ENCODE data around the gene VPS45. TPM values are rescaled to one million over a fixed set of nuclear protein-coding genes. Genes with fewer than 3 reads are reported as not detected.
A peak's percentile ranks its signal among the peaks of the same experiment; 100 is the strongest.
"Not testable (repeated sequence)": the region's sequence is repeated elsewhere in the genome, so short reads cannot be mapped to it uniquely, and the experiment has no call there.

Gene VPS45
- total RNA-seq, 1 donor from 2014 or later, result 44.1 TPM

DNA sequence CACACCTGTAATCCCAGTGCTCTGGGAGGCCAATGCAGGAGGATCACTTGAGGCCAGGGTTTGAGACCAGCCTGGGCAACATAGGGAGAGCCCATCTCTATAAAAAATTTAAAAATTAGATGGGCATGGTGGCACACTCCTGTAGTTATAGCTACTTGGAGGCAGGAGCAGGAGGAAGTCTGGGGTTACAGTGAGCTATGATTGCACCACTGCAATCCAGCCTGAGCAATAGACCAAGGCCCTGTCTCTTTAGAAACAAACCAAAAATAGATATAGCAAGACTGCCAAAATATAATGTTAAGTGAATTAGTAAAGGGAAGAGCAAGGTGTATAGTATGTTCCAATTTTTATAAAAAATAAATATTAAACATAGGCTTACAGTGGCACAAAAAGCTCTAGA is 111.0 kb downstream of the VPS45 start:
- ATAC-seq (no peak), DNase-seq (ENCODE audit: low spot score) (no peak)
- intact Hi-C loops (cut with DNase I), result no loop called here

DNA sequence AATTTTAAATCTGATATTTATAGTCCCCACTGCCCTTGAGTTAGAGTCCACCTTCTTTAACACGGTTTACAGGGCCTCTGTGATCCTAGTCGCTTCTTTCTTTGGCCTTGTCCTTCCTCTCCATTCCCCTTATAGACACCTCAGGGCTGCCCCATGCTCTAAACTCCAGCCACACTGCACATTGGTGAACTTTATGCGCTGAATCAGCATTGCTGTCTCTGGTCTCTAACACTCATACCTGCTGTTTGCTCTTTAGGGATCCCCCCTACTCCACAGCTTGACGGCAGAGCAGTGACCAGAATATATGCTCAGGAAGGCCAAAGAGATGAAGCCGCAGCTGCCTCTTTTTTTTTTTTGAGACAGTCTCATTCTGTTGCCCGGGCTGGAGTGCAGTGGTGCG is 112.3 kb downstream of the VPS45 start:
- no peak for DNase-seq (ENCODE audit: low spot score)
- ATAC-seq, result no peak
- intact Hi-C loops (cut with DNase I), result no loop called here

- no peak for DNase-seq (ENCODE audit: low spot score)
- intact Hi-C loops (cut with DNase I), result no loop called here
- ATAC-seq, result no peak
Observed at GRCh38 chr1:150180474-150180873, 112.9 kb downstream of the VPS45 start.

GRCh38 chr1:150182247-150182646 is 114.7 kb downstream of the VPS45 start:
- ATAC-seq (peak; percentile 66), DNase-seq (ENCODE audit: low spot score) (no peak)
- intact Hi-C loops (cut with DNase I), result no loop called here

- intact Hi-C loops (cut with DNase I), result no loop called here
- no peak for ATAC-seq
- no peak for DNase-seq (ENCODE audit: low spot score)
Observed at GRCh38 chr1:150183061-150183460, 115.5 kb downstream of the VPS45 start.

DNA sequence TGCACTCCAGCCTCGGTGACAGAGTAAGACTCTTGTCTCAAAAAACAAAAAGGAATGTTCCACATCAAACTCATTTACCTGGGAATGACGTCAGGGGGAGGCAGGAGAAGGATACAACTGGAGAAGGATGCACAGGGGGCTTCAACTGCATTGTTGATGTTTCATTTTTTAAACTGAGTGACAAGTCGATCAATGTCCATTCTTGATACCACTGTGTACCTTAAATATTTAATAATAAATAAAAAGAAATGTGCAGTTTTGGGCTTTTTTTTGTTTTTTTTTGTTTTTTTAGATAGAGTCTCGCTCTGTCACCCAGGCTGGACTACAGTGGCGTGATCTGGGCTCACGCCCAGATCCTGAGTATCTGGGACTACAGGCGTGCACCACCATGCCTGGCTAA is 117.9 kb downstream of the VPS45 start:
- no peak for DNase-seq (ENCODE audit: low spot score)
- intact Hi-C loops (cut with DNase I), result no loop called here

DNA sequence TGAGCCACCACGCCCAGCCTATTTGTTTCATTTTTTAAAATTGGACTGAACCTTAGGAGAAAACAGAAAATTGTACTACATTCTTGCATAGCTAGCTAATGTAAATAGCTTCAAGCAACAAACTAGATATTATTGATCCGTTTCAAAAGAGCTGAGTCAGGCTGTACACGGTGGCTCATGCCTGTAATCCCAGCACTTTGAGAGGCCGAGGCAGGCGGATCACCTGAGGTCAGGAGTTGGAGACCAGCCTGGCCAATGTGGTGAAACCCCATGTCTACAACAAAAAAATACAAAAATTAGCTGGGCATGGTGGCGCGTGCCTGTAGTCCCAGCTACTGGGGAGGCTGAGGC is 118.8 kb downstream of the VPS45 start:
- ATAC-seq; intact Hi-C loops (cut with DNase I): not testable (repeated sequence)

More for the DNA sequence above, 117.9 kb downstream of the VPS45 start:
- ATAC-seq, result no peak

DNA sequence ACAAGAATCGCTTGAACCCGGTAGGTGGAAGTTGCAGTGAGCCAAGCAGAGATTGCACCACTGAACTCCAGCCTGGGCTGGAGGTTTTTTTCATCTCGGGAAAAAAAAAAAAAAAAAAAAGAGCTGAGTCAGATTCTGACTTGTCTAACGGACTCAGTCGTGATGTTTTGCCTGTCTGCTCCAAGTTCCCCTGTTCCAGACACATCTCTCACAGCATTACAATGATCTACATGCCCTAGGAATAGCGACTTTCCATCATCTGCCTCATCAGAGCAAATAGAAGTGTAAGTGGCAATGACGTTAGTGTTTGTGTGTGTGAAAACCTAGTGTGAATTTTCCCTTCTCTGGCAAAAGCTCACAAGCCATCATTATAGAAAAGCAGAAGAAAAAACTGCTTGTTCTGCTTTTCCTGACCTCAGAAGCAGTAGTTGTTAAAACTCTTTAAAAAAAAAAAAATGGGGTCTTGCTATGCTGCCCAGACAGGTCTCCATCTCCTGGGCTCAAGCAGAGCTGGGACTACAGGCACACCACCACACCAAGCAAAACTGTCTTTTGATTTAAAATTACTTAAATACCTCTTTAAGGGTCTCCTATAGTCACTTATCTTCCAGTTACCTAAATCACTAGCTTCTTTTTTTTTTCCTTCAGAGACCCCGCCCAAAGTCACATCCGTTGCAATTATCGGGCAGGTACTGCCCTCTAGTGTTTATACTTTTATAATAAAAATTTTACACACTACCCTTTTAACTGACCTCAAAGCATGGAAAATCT is 119.4 kb downstream of the VPS45 start:
- DNase-seq (ENCODE audit: low spot score) (no peak), ATAC-seq (peak; percentile 87)
- intact Hi-C loops (cut with DNase I), result no loop called here

More for the DNA sequence above, 118.8 kb downstream of the VPS45 start:
- not testable (repeated sequence) for DNase-seq (ENCODE audit: low spot score)

DNA sequence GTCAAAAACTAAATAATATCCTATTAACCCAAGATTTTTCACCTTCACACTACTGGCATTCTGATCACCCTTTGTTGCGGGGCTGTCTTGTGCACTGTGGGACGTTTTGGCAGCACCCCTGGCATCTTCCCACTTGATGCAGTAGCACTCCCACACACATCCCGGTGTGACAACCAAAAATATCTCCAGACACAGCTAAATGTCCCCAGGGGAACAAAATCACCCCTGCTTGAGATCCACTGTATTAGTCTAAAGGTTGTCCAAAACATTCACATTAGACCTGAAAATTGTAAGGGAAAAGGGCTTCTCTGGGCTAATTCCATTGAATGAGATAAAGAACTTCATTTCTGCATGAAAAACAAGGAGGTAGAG is 120.0 kb downstream of the VPS45 start:
- DNase-seq (ENCODE audit: low spot score) (no peak), ATAC-seq (peak; percentile 46)
- intact Hi-C loops (cut with DNase I), result no loop called here

DNA sequence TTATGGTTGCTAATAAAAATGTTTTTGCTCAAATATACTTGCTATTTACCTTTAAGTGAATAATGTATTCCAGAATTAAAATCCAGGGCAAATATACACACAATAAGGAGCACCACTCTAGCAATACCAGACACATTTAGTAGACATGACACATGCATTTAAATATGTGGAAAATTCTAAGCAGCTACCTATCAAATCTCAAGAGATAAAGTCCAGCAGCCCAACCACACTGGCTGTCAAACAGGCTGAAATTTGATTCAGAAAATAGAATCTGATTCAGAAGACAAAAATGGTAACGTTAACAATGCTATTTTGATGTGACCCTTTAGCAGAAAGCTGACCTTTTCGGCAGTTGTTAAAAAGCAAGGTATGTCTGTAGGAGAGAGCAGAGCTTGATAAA is 124.4 kb downstream of the VPS45 start:
- intact Hi-C loops (cut with DNase I), result no loop called here
- no peak for DNase-seq (ENCODE audit: low spot score)
- no peak for ATAC-seq

GRCh38 chr1:150194381-150195031 is 126.9 kb downstream of the VPS45 start:
- intact Hi-C loops (cut with DNase I), result no loop called here
- no peak for ATAC-seq
- peak; percentile 1 for DNase-seq (ENCODE audit: low spot score)

Other genes starting within 250 kb of the VPS45 start
- 13.7 TPM for gene BOLA1, start 168.2 kb upstream of the VPS45 start, total RNA-seq
- gene SV2A, start 149.9 kb upstream of the VPS45 start, total RNA-seq, result 1.7 TPM
- gene SF3B4, start 140.0 kb upstream of the VPS45 start, total RNA-seq, result 32.7 TPM
- 16.4 TPM for gene MTMR11, start 130.9 kb upstream of the VPS45 start, total RNA-seq
- gene OTUD7B, start 57.0 kb upstream of the VPS45 start, total RNA-seq, result 102 TPM
- gene PLEKHO1, start 82.1 kb downstream of the VPS45 start, total RNA-seq, result 53.4 TPM
- gene ANP32E, start 168.3 kb downstream of the VPS45 start, total RNA-seq, result 40.6 TPM
- 0.71 TPM for gene CA14, start 190.0 kb downstream of the VPS45 start, total RNA-seq
- 87.4 TPM for gene APH1A, start 201.2 kb downstream of the VPS45 start, total RNA-seq
- gene C1orf54, start 205.0 kb downstream of the VPS45 start, total RNA-seq, result 9.2 TPM
- gene CIART, start 214.8 kb downstream of the VPS45 start, total RNA-seq, result 5.7 TPM
- 52.7 TPM for gene MRPS21, start 226.1 kb downstream of the VPS45 start, total RNA-seq